Renal cortical epithelial cell (primary cell): ENCODE measurements around the gene IRAG1. TPM values are rescaled to one million over a fixed set of nuclear protein-coding genes. Genes with fewer than 3 reads are reported as not detected.
A peak's percentile ranks its signal among the peaks of the same experiment; 100 is the strongest.

Experiments used
- DNase-seq: peaks from one replicate; pipeline ENCODE4 v3.0.0-alpha.2; 2011; ENCODE audit warnings: low read depth
- total RNA-seq: library from RNA; depleted of rRNA; stranded (reverse); fragments of >200 nt; gene quantifications from 2 replicates; pipeline ENCODE4 v1.2.3, GENCODE V29; 2014

IRAG1 gene
- total RNA-seq = under 0.01 and 0.15 TPM in 2 replicates

- DNase-seq = no peak
Observed at GRCh38 chr11:10693509-10694081, at the start of gene IRAG1. IRAG1 (minus strand) TSS chr11:10693755; CDS start chr11:10693602, 153 bp downstream.

- DNase-seq = peak; percentile 15
Observed at GRCh38 chr11:10742460-10743208, 49.1 kb upstream of the IRAG1 start.

GRCh38 chr11:10735481-10736475 lies 42.2 kb upstream of the IRAG1 start:
- peak; percentile 89 for DNase-seq

GRCh38 chr11:10731064-10731680 lies 37.6 kb upstream of the IRAG1 start:
- no peak for DNase-seq

GRCh38 chr11:10730151-10730550 lies 36.6 kb upstream of the IRAG1 start:
- DNase-seq = no peak

- DNase-seq = no peak
Observed at GRCh38 chr11:10728789-10729472, 35.4 kb upstream of the IRAG1 start.

- no peak for DNase-seq
Observed at GRCh38 chr11:10728154-10728553, 34.6 kb upstream of the IRAG1 start.

- DNase-seq = no peak
Observed at GRCh38 chr11:10727146-10727851, 33.7 kb upstream of the IRAG1 start.

- DNase-seq = no peak
Observed at GRCh38 chr11:10725907-10726253, 32.3 kb upstream of the IRAG1 start.

- peak; percentile 92 for DNase-seq
Observed at GRCh38 chr11:10725114-10725906, 31.8 kb upstream of the IRAG1 start.

GRCh38 chr11:10722307-10722706 lies 28.8 kb upstream of the IRAG1 start:
- no peak for DNase-seq

- no peak for DNase-seq
Observed at GRCh38 chr11:10720881-10721376, 27.4 kb upstream of the IRAG1 start.

- no peak for DNase-seq
Observed at GRCh38 chr11:10719616-10720015, 26.1 kb upstream of the IRAG1 start.

GRCh38 chr11:10716543-10717259 lies 23.1 kb upstream of the IRAG1 start:
- no peak for DNase-seq

- DNase-seq = no peak
Observed at GRCh38 chr11:10716122-10716521, 22.6 kb upstream of the IRAG1 start.

GRCh38 chr11:10715571-10715970 lies 22.0 kb upstream of the IRAG1 start:
- no peak for DNase-seq

GRCh38 chr11:10709299-10710086 lies 15.9 kb upstream of the IRAG1 start:
- no peak for DNase-seq

- DNase-seq = no peak
Observed at GRCh38 chr11:10708131-10708530, 14.6 kb upstream of the IRAG1 start.
